HG03439 (cell line): ENCODE results near the gene SPRY1.

Experiments
- ATAC-seq: cut with Tn5 transposase; IDR thresholded peaks from one replicate; pipeline ENCODE4 v1.9.1; 2021; ENCODE audit warnings: mild to moderate bottlenecking, moderate library complexity; ENCODE audit not compliant: unreplicated experiment

Gene SPRY1

DNA sequence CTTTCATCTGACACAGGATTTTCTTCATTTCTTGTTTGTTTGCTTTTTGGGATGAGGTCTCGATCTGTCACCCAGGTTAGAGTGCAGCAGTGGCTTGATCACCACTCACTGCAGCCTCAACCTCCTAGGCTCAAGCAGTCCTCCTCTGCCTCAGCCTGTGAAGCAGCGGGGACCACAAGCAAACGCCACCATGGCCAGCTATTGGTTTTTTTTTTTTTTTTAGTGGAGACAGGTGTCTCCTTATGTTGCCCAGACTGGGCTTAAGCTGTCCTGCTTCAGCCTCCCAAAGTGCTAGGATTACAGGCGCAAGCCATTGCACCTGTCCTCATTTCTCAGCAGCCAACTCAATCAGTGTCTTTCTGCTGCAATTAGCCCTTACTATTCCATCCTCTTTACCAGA lies 10.3 kb downstream of the SPRY1 start:
- ATAC-seq: no peak

DNA sequence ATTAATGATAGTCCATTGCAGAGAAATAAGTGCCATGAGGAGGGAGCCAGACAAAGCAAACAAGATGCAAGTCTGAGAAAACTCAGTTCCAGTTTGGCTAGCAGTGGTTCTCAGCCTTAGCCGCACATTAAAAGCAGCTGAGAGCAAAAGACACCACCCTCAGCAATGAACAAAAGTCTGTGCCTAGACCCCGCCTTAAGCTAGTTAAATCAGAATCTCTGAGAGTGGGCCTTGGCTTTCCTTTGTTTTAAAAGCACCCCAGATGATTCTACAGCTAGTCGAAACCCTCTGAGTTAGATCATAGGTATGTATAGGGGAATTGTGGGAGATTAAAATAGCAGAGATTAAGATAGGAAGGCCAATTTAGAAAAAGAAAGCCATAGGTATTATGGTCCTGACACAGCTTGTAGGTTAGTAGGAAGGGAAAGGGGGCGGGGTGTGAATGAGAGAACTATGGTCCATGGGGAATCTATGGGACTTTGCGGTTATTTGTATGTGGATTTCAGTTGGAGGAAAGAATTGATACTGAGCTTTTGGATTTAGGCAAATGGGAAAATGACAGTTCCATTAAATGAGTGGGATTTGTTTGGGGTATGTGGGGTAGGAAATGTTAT lies 12.0 kb downstream of the SPRY1 start:
- ATAC-seq: no peak

DNA sequence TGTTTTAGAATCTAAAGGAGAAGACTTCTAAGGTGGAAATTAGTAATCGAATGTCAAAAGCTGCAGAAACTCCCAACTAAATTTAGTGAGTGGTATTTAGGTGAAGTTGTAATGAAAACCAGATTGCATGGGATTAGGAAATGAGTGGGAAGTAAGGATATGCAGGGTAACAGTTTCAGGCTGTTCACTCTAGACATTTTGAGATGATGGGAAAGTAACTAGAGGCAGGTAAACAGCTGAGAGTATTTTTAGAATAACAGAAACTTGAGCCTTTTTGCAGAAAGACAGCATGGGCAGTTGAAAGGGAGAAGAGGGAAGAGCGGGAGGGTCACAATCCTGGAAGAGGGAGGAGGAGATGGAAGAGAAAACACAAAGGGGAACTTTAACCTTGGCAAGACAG lies 12.7 kb downstream of the SPRY1 start:
- ATAC-seq: no peak

DNA sequence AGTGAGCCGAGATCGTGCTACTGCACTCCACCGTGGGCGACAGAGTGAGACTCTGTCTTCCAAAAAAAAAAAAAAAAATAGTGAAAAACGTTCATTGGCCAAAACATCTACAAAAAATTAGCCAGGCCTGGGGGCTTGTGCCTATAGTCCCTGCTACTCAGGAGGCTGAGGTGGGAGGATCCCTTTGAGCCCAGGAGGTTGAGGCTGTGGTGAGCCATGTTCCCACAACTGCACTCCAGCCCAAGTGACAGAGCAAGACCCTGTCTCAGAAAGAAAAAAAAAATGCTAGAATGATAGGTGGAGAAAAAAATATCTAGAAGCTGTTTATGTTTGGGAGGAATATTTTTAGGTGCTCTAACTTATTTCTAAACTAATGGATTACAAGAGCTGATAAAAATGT lies 14.9 kb downstream of the SPRY1 start:
- ATAC-seq: no peak

DNA sequence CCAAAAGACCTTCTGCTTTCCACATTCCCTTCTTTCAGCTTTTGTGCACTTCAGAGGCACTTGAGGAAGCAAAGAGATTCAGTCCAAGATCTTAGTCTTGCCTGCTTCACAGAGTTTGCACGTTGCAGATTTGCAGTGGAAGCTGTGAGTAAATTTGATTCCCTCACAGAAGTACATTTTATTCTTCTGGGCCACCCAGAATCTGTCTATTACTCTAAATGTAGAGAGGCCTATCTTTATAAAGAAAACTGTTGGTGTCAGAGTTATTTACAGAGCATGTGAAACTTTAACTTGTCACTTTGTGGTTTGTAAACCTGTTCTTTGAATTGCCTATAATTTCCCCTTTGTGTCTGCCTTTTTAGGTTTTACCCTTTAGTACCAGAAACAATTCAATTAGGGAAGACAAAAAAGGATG lies 15.5 kb downstream of the SPRY1 start:
- ATAC-seq: peak; percentile 93

DNA sequence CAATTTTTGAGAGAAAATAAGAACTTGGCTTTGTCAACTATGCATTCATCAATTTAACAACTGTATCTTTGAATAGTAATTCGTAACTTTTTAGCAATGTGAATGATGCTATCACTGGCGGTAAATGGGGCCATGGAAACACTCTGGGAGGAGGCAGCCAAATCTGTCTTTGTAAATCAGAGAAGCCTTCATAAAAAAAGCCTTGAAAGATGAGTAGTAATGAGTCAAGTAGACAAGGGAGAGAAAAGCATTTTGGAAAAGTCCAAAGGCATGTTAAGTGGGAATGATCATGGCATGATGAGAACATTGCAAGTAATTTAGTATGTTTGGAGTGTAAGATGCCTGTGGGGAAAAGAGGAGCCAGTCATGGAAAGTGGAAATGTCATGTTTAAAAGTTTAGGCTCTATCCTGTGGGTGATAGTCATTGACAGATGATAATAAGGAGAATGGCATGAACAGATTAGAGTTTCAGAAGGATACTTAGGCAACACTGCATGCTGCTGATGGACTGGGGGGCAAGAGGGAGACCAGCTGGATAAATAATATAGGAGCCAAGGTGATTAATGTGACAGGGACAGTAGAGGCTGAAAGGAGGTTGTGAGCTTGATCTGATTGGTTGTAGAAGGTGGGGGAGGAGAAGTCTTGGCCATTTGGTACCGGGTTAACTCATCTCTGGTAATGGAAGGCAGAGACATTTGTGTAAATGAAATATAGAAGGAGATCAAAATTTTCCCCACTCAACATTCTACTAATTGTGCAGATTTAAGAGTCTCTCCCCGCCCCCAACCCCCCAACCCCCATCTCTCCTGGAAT lies 16.3 kb downstream of the SPRY1 start:
- no peak for ATAC-seq

DNA sequence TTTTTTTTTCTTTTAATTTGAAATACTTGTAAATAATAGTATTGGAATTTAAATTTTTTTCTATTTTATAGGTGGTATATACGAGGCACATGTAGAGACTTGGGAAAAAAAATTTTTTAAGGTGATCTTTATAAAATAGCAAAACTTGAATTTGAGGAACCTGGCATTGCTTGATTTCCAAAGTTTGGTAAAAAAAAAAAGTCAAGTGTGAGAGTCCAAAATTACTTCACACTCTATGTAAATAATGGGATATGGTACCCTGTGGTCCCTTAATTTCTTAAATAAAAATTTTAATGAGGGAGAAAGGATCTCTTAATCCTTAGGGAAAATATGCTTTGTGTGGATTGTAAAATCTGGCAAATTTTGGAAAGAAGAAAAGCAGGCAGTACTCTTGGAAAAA lies 19.0 kb downstream of the SPRY1 start:
- ATAC-seq: no peak

DNA sequence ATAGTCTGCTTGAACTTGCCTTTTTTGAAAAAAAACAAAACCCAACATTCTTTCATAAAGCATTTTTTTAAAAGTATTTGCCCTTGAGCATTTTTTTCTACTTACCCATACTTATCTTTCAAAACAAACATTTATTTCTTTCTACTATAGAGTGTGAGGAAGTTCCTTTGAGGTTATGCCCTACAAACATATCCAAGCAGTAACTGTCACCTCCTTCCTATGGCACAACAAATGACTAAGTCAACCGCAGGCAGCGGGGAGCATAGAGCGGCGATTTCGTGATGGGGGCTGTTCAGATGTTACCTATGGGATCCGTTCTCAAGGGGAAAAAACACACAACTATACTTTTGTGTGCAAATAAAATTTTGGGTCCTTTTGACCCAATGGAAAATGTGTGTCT lies 19.4 kb downstream of the SPRY1 start:
- no peak for ATAC-seq

DNA sequence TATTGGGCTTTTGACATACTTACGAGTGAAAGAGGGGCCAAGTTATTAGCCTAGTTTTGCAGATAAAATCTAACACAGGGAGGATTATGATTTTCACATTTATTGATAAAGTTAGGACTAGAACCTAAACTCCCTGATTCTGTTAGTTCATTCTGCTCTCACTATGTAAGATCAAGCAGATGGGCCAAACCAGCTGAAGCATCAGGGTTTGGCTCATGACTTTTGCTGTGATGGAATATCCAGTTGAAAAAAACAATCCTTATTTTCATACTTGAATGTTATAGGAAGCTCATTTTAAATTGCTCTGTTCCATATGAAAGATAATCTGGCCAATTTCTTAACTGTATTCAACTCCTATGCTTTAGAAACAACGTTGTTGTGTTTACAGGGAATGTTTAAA lies 21.2 kb downstream of the SPRY1 start:
- ATAC-seq: no peak

DNA sequence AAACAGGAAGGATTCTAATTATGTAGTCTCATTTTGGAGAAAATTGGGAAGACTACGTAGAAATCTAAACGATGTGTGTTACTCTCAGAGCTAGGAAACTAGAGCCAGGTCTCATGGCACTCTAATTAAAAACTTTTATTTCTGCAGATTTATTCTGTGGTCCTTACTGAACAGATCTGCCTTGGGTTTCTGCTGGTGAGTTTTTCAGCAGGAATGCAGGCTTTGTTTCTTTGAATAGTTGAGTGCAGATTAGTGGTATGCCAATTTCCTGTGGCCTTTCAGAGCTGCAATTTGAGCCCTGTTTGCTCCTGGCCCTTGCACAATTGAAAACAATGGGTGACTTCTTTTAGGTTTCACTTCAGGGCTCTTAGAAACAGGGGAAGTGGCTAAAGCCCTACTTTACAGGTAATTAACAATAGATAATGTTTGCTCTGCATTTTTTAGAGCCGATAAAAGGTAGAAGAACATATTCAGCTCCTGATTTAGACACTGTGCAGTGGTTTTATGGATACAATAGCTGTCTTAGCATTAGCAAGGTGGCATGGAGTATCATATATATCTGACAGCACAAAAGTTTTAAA lies 21.8 kb downstream of the SPRY1 start:
- peak; percentile 67 for ATAC-seq

DNA sequence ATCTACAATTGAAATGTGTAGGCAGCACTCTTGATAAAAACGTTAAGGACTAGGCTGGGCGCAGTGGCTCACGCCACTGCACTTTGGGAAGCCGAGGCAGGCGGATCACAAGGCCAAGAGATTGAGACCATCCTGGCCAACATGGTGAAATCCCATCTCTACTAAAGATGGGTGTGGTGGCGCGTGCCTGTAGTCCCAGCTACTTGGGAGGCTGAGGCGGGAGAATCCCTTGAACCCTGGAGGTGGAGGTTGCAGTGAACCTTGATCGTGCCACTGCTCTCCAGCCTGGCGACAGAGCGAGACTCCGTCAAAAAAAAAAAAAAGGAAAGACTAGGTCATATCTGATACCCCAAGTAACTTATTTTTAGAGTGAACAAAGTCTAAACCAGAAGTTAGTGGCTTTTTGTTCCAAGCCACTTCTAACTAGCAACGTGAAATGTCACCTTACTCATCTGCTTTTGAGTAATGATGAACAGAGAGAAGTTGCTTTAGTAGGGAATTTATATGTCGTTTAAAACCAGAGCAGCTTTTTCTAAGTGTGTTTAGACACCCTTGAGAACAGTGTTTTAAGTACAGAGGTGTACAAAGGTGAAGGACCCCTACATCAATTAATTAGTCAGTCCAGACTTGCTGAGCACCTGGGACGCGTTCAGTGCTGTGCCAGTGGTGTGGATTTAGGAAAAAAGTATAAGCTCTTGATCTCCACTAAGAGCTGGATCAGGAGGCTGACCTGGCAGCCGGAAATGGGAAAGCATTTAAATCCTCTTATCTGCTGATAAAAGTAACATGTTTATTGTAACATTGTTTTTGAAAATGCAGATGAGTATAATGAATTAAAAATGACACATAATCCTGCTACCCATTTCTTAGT lies 23.5 kb downstream of the SPRY1 start:
- no peak for ATAC-seq

DNA sequence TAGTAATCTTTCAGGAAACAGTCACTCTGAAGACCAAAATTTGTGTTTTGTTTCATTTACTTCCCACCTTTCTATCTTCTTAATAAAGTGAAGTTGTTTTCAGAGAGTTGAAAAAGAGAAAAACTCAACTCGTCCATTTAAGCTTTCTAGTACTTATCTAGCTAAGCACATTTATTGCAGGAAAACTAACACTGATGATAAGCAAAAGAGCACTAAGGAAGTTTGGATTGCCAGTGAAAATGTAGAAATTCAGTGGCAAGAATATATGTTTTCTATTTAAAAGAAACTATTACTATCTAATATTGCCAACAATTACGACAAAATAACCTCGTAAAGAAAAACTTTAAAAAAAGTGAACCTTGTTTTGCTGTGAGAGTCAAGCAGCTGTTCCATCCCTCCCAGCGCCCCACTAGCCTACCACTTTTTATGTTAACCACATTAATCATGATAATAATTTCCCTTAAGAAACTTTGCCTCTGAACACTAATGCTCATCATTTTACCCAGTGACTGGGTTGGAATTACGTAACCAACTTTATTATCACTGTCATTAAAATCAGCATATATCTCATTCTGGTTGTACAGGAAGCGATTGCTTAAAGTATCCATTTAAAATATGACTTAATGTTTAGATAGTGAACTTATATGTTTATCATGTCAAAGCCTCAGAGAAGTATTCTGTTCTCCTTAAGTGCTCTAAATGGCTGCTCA lies 24.8 kb downstream of the SPRY1 start:
- no peak for ATAC-seq

DNA sequence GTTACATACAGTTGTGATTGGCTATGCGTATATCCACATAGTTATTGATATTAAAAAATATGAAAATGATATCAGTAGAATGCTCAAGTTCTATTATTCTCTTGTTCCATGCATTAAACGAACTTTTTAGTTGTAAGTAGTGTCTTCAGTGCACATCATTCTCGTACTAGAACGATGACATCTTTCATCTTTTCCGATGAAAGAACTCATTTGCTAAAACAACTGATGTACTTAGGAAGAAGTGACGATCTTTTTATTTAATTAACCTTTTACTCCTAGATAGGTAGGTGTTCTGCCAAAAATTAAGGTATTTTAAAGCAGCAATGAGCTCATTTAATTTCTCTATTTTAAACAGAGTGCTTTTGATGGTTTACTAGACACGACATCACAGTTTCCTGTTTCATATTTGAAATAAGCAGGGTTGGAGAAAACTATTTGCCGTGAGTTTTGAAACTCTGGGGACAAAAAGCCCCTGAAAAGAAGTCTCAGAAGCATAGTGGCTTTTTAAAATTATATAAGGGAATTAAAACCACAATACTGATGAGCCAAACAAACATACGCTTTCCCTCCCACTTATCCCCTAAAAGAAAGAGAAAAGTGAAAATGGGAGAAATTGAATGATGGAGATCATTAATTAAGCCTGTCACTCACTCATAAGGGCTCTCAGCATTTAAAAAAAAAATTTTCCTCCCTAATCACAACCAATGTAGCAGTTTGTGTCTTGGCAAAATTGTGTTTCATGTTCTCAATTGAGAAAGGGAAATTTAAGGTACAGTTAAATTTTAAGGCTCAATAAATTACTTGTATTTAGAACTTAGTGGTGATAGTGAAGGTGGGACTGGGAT lies 25.6 kb downstream of the SPRY1 start:
- no peak for ATAC-seq

DNA sequence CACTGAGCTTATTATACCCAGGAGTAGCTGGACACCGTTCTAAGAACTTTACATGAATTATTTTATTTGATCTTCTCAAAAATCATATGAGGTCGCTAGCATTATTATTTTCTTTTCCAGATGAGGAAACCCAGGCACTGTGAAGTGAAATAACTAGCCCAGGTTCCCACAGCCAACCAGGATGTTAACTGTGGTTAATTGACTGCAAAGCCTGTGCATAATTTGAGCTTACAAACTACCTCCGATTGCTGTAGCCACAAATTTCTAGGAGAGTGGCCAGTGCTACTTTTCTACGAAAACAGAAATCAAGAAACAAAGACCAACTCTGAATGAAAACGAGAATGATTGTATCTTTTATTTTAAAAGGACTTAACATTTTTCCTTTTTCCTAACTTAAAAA lies 27.2 kb downstream of the SPRY1 start:
- ATAC-seq: no peak

DNA sequence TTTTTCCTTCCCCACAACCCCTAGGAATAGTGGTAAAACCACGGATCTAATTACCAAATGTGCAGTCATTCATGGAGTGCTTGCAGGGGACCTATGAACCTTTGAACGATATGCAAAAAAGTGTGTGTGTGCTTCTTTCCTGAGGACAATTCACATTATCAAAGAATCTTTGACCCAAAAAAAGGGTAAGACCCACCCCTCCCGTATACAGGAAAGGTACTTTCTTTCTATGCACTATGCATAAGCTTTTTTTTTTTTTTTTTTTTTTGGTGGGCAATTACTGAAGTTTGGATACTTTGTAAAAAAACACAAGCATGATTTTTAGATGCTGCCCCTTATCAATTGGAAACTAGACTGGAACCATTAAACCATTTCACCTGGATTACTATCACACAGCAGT lies 31.4 kb downstream of the SPRY1 start:
- no peak for ATAC-seq

DNA sequence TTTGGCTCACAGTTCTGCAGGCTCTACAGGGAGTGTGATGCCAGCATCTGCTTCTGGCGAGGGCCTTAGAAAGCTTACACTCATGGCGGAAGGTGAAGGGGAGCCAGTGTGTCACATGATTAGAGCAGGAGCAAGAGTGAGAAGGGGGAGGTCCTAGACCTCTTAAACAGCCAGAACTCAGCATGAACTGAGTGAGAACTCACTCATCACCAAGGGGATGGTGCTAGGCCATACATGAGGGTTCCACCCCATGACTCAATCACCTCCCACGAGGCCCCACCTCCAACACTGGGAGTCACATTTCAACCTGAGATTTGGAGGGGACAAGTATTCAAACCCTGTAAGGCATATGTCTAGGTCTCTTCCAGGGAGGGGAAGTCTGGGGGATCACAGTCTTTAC lies 33.4 kb downstream of the SPRY1 start:
- ATAC-seq: no peak

DNA sequence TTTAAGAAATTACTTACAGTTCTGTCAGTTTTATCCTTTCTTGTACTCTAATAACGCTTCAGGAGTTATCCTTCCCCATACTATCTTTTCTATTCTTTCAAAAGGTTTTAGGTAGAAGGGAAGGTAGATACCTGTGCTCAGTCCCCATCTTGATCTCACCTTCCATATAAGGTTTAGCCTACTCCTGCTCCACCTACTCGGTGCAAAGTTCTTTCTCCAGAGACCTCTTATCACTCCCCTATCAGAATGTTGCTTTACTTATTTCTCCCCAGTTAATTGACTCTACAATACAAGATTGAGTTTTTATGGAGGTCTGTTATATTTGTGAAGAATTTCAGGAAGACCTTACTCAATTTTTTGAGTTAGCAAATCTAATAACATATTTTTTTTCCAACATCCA lies 33.9 kb downstream of the SPRY1 start:
- ATAC-seq: no peak

DNA sequence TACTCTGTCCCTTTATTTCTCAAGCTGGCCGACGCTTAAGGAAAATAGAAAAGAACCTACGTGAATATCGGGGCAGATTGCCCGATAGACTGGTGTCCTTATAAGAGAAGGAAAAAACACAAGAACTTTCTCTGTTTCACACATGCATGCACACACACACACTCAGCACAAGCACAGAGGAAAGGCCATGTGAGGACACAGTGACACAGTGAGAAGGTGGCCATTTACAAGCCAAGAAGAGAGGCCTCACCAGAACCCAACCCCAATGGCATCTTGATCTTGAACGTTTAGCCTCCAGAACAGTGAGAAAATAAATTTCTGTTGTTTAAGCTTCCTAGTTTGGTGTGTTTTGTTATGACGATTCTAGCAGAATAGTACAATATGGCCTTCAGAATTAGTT lies 37.0 kb downstream of the SPRY1 start:
- ATAC-seq: no peak

DNA sequence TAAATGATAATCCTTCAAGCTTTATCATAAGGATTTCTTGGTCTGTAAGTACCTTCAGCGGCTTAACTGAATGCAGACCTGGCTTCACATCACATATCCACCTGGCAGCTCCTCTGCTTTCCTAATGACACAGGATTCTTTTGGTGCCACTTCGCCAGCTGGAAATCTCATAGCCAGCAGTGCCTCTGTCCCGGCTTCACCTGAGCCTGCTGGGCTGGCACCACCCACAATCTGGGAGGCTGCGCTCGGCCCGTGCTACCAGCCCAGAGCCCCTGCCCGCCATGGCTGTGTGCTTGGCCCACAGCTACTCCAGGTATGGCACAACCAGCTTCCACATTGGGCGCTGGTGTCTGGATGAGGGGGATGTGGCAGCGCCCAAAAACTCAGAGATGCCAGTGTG lies 37.4 kb downstream of the SPRY1 start:
- no peak for ATAC-seq
